Inferior parietal cortex (tissue), 1 donor: ENCODE data around the gene TTLL6.

ENCODE experiments used
- DNase-seq: peaks from one replicate; pipeline ENCODE4 v3.0.0-alpha.2; 2016; ENCODE audit errors: extremely low spot score

Gene TTLL6

DNA sequence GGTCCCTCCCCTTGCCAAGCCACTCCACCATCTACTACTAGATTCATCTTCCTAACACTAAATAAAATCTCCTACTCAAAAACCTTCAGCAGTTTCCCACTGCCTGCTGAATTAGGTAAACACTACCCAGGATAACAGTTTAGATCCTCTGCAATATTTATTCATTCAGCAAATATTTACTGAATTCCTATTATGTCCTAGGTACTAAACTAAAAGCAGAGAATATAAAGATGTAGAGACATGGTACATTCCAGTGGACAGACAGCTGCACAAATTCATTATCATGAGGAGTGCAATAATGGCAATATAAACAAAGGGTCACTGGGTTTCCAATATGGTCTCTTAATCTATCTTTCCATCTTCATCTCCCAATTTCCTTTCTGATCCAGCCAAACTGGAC lies 57.7 kb downstream of the TTLL6 start:
- DNase-seq = no peak

DNA sequence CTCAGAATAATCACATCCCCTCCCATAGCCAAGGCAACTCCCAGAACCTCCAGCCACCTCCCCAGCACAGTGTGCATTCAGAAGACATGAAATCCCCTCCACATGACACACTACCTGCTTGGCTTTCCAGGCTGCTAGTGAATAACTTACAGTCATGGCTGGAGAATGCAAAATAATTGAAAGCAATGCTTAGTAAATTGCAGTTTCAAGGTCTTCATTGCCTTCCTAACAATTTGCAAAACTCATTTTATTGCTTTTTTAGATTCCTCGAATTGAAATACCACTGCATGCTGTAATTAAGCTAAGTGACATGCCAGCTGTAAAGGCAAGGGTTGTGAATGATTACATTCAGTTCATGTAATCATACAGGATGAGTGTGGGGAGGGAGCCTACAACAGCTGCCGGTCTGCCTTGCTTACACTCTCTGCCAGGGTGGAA lies 59.5 kb downstream of the TTLL6 start:
- no peak for DNase-seq

DNA sequence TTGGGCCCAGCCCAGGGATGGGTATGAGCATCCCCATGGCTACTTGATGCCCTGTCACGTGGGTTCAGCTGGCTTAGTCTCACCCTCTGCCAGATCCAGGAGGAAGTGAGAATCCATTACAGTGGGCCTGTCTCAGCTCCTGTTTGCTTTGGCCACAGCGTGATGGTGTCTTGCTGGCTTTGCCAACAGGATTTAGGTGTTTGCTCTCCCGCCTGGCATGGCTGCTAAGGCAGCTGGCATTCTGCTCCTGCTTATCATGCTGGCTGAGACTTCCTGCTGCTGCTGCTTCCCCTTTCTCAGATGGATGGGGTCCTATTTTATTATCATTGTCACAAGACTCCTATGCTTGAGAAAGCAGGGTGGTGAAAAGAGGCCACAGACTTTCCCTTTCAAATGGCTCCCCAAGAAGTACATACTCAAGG lies 60.2 kb downstream of the TTLL6 start:
- DNase-seq = no peak

DNA sequence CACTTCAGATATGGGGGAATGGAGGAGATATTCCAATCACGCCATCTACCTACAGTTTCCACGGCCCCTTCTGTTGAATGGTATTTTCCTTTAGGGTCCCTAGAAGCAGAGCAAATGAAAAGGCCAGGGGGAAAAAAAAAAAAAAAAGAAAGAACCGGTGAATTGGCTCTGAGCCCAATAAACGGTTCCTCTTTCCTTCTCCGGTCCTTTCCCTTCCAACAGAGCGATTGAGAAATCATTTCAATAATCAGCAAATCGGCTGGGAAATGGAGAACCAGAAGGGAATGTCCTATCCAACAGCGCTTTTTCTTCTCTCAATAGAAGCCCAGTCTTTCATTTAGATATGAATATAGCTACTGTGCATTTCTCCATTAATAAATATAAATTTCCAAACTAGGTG lies 61.7 kb downstream of the TTLL6 start:
- no peak for DNase-seq

DNA sequence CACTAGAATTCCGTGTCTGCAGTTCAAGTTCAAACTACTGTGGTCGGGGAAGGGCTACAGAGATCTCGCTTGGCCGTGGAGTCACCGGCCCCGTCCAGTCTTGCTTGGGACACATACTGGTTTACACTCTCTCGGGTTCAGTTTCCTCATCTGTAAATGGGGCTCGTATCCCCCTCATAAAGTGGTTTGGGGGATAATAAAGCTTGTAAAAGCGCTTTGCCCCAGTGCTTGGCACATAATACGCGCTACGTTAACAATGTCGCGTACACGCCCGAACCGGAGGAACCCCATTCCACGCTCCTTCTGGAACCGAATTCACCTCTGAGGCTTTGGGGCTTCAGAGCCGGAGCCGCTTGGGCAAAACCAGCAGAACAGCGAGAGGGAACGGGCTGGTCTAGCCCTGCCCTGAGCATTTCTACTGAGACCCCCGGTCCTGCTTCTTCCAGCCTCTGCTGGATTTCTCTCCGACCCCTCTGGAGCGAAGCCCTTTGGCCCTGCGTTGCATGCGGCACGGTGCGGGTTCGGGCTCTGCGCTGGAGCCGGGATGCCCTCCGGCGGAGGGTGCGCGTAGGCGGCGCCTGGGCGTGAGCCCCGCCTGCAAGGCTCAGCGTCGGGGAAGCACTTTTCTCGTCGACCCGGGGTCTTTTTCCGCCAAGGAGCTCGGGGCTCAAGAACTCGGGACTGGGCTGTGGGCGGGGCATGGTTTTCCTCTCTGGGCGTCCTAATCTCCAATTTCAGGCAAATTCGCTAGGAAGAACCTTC lies 62.3 kb downstream of the TTLL6 start:
- no peak for DNase-seq

DNA sequence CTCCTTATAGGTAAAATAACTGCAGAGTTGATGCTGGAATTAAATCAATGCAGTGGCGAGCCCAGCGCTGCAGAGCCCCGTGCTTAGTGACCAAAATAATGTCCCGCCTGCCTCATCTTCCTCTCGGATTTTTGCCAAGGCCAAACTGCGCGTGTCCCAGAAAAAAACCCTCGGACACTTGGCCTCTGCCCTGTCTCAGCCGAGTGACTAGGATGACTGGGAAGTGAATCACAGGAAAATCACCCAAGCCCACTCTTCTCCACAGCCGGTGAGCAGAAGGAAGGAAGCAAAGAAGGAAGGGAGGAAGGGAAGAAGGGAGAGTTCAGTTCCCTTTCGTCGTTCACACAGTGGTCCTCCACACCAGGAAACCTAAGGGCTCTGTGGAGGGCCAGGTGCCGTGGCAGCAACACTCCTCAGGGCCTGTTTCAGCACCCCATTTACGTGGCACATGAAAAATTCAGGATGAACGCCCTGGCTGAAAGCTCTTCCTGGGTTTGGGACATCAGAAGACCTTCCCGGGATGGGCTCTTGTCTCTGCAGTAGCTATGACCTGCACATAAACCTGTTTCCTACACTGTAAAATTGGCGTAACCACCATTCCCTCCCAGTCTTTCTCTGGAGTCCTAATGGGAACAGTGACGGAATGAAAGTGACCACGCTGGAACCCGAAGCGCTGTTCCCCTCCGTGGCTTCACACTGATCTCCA lies 63.1 kb downstream of the TTLL6 start:
- no peak for DNase-seq

DNA sequence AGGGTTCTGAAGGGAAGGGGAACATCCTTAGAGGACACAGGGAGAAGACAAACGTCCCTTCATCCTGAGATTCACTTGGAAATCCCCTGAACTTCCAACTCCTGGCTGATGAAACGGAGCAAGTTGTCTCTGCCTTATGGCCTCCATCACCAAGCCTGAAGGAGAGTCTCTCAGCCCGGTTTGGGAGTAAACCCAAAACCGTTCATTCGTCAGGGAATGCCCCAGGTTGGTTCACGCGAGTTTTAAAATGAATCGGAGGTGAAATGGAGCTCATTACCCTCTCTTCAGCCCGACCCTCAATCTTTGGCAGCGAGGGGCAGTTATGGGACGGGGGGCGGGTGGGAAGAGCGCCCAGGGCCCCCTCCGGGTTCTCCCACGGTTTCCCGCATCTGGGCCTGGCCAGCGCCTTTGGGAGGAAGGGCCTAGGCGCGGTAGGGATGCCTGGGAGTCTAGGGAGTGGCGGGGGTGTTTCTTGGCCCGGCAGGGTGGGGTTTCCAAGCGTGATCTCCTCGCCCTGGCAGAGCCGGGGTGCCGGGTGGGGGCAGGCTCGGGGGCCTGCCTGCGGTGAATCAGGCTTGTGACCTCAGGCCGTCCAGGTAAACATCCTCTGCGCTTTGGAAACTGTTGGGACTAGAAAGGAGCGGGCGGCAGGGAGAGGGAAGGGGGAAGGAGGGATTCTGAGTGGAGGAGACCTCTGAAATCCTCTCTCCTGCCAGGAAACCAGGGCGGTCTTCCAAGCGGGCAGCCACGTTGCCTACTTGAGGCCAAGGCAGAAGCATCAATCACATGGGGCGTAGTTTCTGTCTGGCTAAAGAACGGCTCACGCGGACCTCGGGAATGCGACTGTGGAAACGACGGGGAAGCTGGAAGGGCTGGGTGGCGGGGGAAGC lies 64.4 kb downstream of the TTLL6 start:
- no peak for DNase-seq

DNA sequence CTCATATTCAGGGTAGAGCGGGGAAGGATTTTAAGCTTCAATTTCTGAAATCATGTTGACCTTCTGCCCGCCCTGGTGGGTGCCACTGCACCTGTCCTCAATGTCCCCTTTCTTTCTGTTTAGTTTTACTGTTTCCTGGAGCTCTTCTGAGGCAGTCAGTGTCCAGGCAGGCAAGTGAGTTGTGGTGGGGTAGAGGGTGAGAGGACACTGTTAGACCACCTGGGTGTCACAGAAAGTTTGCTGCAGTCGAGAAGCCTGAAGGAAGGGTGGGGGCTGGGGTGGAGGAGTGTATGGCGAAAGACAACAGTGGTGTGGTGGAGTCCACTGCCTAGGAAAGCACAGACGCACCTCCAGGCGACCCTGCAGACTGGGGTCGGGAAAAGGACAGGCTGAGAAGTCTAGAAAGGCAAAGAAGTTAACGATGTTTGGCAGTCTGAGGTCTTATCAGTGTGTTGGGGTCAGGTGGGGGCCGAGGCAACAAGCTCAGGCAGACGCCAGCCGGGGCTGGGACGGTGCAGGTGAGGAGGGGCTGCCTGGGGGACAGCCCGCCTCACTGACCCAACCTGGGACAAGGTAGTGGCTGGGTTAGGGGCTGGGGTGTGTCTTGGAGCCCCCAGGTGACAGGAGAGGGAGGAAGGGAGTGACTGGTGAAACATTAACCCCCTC lies 65.2 kb downstream of the TTLL6 start:
- DNase-seq = no peak

DNA sequence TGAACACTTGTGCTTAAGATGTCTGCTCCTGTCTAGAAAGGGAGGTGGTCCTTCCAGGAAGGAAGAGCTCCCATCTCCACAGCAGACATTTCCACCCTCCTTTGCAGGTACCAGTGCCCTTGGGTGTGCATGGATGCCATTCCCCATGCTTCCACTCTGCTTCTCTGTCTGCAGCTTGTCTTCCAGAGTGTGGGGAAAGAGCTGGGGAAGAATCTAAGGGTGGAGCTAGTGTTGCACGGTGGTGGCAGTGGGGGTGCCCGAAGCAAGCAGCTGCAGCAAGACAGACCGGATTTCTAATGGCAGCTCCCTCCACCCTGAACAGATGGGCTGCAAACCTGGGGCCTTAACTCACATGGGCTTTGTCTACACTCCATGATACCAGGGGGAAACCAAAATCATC lies 65.9 kb downstream of the TTLL6 start:
- no peak for DNase-seq

DNA sequence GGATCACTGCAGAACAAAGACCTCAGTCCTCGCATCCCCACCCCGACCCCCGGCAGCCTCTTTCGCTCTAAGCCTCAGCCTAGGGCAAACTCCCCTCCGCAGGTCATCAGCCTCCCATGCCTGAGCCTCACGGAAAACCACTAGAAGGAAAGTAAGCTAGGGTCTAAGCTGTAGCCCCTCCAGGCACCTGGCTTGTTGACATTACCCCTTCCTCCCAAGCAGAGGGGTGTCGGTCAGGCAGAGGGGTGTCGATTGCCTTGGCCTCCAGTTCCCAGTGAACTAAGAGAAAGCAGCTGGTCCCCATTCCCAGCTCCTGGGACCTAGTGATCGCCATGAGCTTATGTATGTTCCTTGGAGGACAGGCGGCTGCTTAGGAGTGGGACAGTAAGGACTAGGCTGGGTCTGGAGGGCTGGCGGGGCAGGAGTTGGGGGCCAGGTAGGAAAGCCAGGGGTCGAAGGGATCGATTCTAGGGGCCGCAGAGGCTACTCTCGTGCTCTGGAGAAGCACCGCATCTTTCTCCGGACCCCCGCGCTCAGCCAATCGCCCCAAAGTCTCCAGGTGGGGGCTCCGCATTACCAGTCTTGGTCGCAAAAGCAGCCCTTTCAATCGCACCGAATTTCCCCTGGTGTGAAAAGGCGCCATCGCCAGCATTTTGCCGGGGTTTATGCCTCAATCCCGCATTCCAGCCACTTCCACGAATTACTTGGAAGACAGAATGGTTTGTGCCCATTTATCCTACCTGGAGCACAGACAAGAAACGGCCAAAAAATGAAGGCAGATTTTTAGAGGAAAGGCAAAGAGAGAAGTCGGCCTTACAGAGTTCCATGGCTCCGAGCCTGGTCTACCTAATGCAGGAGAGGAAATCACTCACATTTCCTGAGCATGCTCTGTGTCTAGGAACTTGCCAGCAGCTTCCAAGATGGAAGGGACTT lies 67.1 kb downstream of the TTLL6 start:
- no peak for DNase-seq

DNA sequence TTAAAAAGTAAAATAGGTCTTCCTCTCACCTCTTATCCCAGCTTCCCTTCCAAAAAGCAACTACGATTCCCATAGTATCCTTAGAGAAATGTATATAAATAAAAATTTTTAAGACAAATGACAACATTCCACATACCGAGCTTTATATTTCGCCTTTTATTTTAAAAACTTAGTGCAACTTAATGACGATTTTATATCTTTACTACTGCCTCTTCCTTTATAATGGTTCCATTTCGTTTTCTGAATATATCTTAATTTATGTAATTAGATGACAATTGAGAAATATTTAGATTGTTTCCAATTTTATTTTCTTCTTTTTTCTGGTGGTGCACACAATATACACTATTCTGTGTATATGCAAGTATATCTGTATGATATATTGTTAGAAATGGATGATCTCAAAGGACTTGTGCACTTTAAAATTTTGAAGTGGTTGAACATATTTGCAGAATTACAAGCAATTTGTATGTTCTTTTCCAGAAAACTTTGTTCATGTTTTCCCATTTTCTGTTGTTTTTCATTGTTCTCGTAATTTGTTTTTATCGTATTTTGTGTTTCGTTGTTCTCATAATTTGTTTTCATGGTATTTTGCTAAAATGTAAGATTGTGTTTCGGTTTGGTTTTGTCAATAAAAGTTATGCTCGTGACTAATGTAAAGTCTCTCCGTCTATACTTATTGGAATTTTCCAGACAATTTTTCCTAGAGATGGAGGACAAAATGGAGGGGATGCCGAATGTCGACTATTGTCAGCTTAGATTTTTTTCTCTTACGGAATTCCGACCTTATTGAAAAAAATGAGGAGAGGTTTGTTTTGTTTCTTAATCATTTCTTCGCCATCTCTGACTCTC lies 68.1 kb downstream of the TTLL6 start:
- no peak for DNase-seq

DNA sequence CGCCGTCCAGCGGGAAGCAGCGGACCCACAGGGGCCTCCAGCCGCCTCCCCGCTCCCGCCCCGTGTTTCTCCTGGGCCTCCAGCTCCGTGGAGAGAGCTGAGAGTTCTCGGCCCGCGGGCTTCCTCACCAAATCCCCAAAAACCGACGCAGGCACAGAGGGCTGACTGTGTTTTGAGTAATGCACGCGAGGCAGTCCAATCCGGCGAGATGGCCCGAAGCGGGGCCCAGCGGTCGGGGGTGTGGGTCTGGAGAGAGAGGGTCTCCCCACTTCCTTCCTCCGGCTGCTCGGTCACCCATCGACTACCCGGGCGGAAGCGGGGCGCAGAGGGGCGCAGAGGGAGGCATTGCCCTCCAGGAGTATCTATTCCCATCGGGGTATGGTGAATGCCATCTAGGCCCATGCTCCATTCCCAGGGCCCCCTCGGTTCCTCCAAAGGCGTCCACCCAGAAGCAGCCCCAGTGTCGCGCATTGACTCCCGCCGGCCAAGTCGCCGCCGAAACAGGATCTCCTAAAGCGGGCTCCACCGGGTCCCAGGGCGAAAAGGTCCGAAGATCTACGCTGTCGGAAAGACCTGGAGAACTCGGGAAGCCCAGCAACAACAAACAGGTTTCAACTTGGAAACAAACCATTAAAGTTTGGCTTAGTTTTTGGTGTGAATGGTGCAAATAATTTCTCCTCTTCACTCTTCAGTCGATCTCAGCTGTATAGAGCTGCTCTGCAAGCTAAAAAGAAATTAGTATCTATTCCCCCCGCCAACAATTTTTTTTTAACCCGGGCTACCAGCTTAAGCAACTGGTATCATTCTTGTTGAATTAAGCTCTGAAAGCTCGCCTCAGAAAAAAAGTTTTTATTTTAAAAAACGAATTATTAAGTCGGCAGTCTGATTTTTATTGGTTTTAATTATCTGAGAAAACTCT lies 69.3 kb downstream of the TTLL6 start:
- no peak for DNase-seq

DNA sequence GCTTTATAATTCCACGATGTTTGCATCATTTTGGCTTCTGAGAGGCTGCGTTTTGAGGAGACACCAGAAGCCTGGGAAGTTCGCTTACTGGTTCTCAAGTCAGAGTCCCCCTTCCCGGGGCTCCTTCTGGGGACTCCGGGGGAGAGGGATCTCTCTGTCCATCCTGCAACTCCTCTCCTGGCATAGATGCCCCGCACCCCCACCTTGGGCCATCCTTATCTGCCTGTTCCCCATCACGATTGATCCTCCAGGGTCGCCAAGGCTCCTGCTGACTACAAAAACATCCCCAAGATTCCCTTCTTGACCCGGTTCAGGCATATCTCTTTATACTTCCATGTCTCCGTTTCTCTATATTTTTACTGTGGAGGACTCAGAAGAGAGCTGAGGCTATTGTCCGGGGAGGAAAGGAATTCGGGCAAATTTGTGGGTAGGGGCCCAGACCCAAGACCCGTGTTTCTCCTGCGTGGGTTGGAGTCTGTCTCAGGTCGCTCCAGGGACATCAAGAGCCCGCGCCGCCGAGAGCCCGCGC lies 70.0 kb downstream of the TTLL6 start:
- no peak for DNase-seq

DNA sequence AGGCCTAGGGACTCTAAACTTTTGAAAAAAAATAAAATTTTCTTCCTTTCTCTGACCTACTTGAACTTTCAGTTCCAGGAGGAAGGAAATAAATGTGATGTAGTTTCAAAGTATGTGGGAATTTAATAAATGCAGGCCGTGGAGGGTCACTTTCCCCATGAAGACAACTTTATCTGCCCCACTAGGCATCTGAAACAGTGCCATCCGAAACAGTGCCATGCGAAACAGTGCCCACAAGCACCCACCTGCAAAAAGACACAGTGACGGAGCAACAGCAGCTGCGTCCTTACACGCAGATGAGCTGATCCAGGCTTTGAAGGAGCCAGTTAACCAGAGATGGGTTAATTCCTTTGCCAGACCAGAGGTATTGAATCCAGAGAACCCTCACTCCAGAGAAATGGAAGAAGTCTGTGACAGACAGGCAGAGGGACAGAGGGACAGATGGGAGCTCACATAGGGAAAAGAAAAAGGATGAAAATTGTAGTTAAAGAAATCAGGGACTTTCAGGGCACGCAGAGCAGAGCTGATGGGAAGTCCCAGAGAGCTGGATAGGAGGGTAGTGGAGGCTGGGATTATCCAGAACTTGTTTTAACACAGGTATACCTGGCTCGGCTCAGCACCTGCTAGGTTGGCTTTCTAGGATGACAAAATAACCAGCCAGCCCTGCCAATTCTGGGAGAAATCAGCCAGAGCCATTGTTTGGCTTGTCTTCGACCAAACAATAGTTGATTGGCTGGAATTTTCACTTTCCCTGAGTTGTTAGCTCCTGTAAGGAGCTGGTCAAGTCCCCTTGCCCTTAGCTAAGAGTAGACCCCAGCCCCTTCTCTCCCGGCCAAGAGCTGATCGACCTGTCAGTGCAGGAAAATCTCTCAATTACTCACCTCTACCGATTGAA lies 71.4 kb downstream of the TTLL6 start:
- DNase-seq = no peak

DNA sequence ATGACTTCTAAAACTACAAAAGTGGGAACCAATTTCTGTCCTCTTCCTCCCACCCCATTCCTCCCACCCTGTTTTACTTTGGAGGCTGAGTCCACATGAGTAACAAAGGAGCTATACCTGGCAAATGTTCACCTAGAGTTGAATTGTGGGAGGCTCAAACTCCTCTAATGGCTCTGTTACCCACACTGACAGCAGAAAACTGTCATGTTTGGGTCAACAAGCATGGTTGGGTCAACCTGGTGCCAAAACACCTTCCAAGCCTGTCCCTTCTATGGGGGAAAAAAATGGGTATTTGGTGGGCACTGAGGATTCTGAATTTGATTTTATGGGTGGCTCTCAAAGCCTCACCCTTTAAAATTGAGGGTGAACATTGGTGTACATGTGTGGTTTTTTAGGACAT lies 76.5 kb downstream of the TTLL6 start:
- no peak for DNase-seq

DNA sequence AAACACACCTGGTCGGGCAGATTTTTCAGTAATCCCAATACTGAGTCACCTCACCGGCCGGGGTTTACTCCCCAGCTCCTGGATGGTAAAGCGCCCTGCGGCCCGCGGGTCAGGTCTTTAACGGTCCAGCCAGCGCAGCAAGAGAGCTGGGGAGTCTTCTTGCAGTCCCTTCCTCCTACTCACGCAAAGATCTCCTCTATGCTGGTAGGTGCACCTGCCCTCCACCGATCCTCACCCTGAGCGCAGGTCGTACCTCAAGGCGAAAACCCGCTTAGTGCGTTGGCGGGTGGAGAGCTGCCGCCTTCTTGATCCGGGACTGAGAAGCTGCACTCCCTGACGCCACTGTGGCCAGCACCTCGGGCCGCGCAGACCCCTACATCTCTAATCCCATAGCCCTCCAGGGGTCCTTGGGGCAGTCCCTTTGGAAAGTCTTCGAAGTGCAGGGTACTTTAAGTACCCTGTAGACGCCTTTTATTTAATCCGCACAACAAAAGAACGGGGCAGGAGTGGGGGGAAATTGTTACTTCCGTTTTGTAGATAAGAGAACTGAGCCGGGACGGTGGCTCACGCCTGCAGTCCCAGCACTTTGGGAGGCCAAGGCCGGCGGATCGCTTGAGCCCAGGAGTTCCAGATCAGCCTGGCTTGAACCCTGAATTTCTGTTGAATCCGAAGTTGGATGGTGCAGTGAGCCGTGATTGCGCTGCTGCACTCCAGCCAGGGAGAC lies 78.1 kb downstream of the TTLL6 start:
- DNase-seq = no peak

DNA sequence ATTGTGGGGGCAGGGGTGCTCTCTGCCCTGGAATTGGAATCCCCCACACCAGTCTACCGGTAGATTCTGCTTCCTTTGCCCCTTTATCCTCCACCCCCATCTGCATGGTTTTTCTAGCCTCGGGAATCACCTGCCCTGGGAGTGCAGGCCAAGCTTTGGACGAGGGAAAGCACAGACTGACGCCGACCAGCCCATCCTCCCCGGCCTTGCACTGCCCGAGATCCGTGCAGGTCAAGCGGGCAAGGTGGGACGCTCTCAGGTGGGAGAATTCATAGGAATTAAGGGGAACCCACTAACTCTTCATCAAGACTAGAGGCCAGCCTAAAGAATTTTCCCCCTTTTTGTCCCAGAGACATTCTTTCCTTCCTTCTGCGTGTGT lies 78.6 kb downstream of the TTLL6 start:
- DNase-seq = no peak
